Measurements from ENCODE around the gene PDIA5.

PDIA5 gene

GRCh38 chr3:123120573-123120972, 53.7 kb downstream of the PDIA5 start:
- DNase-seq = no peak

- DNase-seq = no peak
These were observed 55.2 kb downstream of the PDIA5 start for GRCh38 chr3:123122057-123122456.

- DNase-seq = no peak
These were observed 55.9 kb downstream of the PDIA5 start for GRCh38 chr3:123122525-123123315.

GRCh38 chr3:123123716-123124616, 57.1 kb downstream of the PDIA5 start:
- DNase-seq = no peak

GRCh38 chr3:123124971-123125370, 58.1 kb downstream of the PDIA5 start:
- DNase-seq = no peak

- DNase-seq = no peak
These were observed 59.2 kb downstream of the PDIA5 start for GRCh38 chr3:123126031-123126430.

- no peak for DNase-seq
These were observed 59.8 kb downstream of the PDIA5 start for GRCh38 chr3:123126653-123127052.

- DNase-seq = no peak
These were observed 62.3 kb downstream of the PDIA5 start for GRCh38 chr3:123129092-123129491.

GRCh38 chr3:123129532-123129931, 62.7 kb downstream of the PDIA5 start:
- DNase-seq = no peak

GRCh38 chr3:123130079-123130750, 63.4 kb downstream of the PDIA5 start:
- no peak for DNase-seq

- DNase-seq = no peak
These were observed 67.8 kb downstream of the PDIA5 start for GRCh38 chr3:123134671-123135070.

- DNase-seq = no peak
These were observed 70.2 kb downstream of the PDIA5 start for GRCh38 chr3:123137001-123137400.

GRCh38 chr3:123138839-123139444, 72.1 kb downstream of the PDIA5 start:
- DNase-seq = peak; percentile 76

GRCh38 chr3:123139522-123139921, 72.7 kb downstream of the PDIA5 start:
- no peak for DNase-seq

- no peak for DNase-seq
These were observed 73.7 kb downstream of the PDIA5 start for GRCh38 chr3:123140550-123140949.

- no peak for DNase-seq
These were observed 74.5 kb downstream of the PDIA5 start for GRCh38 chr3:123141276-123141675.

- no peak for DNase-seq
These were observed 77.0 kb downstream of the PDIA5 start for GRCh38 chr3:123143669-123144411.

- DNase-seq = no peak
These were observed 81.1 kb downstream of the PDIA5 start for GRCh38 chr3:123147754-123148535.

GRCh38 chr3:123148772-123149171, 81.9 kb downstream of the PDIA5 start:
- no peak for DNase-seq

GRCh38 chr3:123149525-123149924, 82.7 kb downstream of the PDIA5 start:
- no peak for DNase-seq
